OCI-LY7 (cell line): ENCODE measurements around the gene ICE1. TPM values are rescaled to one million over a fixed set of nuclear protein-coding genes. Genes with fewer than 3 reads are reported as not detected.

Source experiments
- BruUV-seq: library from RNA; stranded (reverse); fragments of 400-500 nt; replicated peaks from 2 replicates; lab custom pipeline; 2021; lab: Mats Ljungman, UMichigan
- CTCF ChIA-PET: fragments of 300-600 bp; sonication (Branson Sonifier 250); formaldehyde crosslinking; loops from one replicate; lab custom pipeline; 2022; ENCODE audit warnings: antibody characterized with exemption; ENCODE audit not compliant: unreplicated experiment; lab: Charles Lee
- POLR2A ChIA-PET: fragments of 300-600 bp; sonication (Branson Sonifier 250); formaldehyde crosslinking; loops from one replicate; lab custom pipeline; 2022; ENCODE audit warnings: antibody characterized with exemption; lab: Charles Lee
- DNase-seq: peaks from one replicate; pipeline ENCODE4 v3.0.0-alpha.2; 2015; ENCODE audit warnings: low spot score
- H2AFZ ChIP-seq: fragments of 200-600 bp; sonication (generic), shearing (Covaris generic); 2 replicates; pipeline ENCODE4 v1.6.1; 2014; ENCODE audit warnings: mild to moderate bottlenecking, antibody characterized with exemption, low read length, moderate library complexity
- H3K27ac ChIP-seq: fragments of 200-600 bp; sonication (generic); 2 replicates; pipeline ENCODE4 v1.5.1; 2014; ENCODE audit warnings: mixed run types, low read depth, mild to moderate bottlenecking, moderate library complexity, low read length, inconsistent platforms; ENCODE audit not compliant: poor library complexity, severe bottlenecking
- H3K36me3 ChIP-seq: fragments of 200-600 bp; sonication (generic); 2 replicates; pipeline ENCODE4 v1.6.1; 2014; ENCODE audit warnings: mild to moderate bottlenecking, antibody characterized with exemption, low read length, moderate library complexity, mixed read lengths; ENCODE audit not compliant: insufficient read depth
- H3K4me1 ChIP-seq: fragments of 200-600 bp; sonication (generic); 2 replicates; pipeline ENCODE4 v1.5.1; 2014; ENCODE audit warnings: mild to moderate bottlenecking, low read length; ENCODE audit not compliant: insufficient read depth, poor library complexity, severe bottlenecking
- H3K4me2 ChIP-seq: fragments of 200-600 bp; sonication (generic); 2 replicates; pipeline ENCODE4 v1.6.1; 2014; ENCODE audit warnings: mild to moderate bottlenecking, low read length
- H3K4me3 ChIP-seq: fragments of 200-600 bp; sonication (generic); 2 replicates; pipeline ENCODE4 v1.5.1; 2014; ENCODE audit warnings: mild to moderate bottlenecking, low read depth, low read length; ENCODE audit not compliant: poor library complexity, severe bottlenecking
- H3K79me2 ChIP-seq: fragments of 200-600 bp; sonication (generic); 2 replicates; pipeline ENCODE4 v1.6.1; 2016; ENCODE audit warnings: low read depth, mild to moderate bottlenecking, low read length, moderate library complexity, mixed read lengths; ENCODE audit not compliant: insufficient read depth
- H3K9me2 ChIP-seq: fragments of 200-600 bp; sonication (generic); 2 replicates; pipeline ENCODE4 v1.6.1; 2016; ENCODE audit warnings: mild to moderate bottlenecking, low read length, mixed read lengths; ENCODE audit not compliant: insufficient read depth
- H3K9me3 ChIP-seq: fragments of 200-600 bp; sonication (generic); 2 replicates; pipeline ENCODE4 v1.6.1; 2014; ENCODE audit warnings: mild to moderate bottlenecking, mixed run types, low read length, mixed read lengths
- H4K20me1 ChIP-seq: fragments of 200-600 bp; sonication (generic); 2 replicates; pipeline ENCODE4 v1.6.1; 2014; ENCODE audit warnings: mild to moderate bottlenecking, antibody characterized with exemption, low read length, moderate library complexity, mixed read lengths; ENCODE audit not compliant: insufficient read depth
- CTCF ChIP-seq: fragments of 200-600 bp; sonication (generic); conservative IDR thresholded peaks from 2 replicates; pipeline ENCODE4 v1.5.1; 2014; ENCODE audit warnings: mild to moderate bottlenecking, antibody characterized with exemption, low read length, moderate library complexity, mixed read lengths
- EZH2phosphoT487 ChIP-seq: fragments of 200-600 bp; sonication (generic); IDR thresholded peaks from 2 replicates; pipeline ENCODE4 v1.6.1; 2018; ENCODE audit warnings: low read depth, borderline replicate concordance, mild to moderate bottlenecking, mixed run types, antibody characterized with exemption, low read length, moderate library complexity, mixed read lengths
- intact Hi-C: fragments of 100-400 bp; cut with micrococcal nuclease; formaldehyde crosslinking; loops from one replicate; pipeline ENCODE4 v1.10.0; 2022; ENCODE audit not compliant: unreplicated experiment
- total RNA-seq, 2 experiments: library from RNA; depleted of rRNA in 1 of 2; stranded (reverse); fragments of >200 nt in 1 of 2; shearing (Covaris generic) in 1 of 2; gene quantifications; 2 replicates each; pipeline ENCODE4 v1.2.3, GENCODE V29; 2014 to 2022

The ICE1 gene
- total RNA-seq, 2 experiments from 2014 or later: 25.2 to 28.0 TPM

- TF ChIP-seq EZH2phosphoT487: no peak
- no peak for TF ChIP-seq CTCF
- no TSS peak for BruUV-seq
- CTCF ChIA-PET: no interaction called here
These were observed 58.7 kb downstream of the ICE1 start for GRCh38 chr5:5481206-5481605.

GRCh38 chr5:5481633-5482032 is 59.2 kb downstream of the ICE1 start:
- intact Hi-C loops: no loop called here
- Histone ChIP-seq H3K27ac (no peak overlapping the region), H3K79me2 (no peaks in the 10 kb centered on the region), H3K9me2 (no peaks in the 10 kb centered on the region), H3K36me3 (peaks cover 36% of the 10 kb centered on the region), H3K4me2 (no peak overlapping the region), H3K4me1 (peaks cover 7% of the 10 kb centered on the region), H2AFZ (no peak overlapping the region), H4K20me1 (no peaks in the 10 kb centered on the region), H3K4me3 (no peak overlapping the region), H3K9me3 (no peaks in the 10 kb centered on the region)
- CTCF ChIA-PET: no interaction called here
- DNase-seq: no peak
- POLR2A ChIA-PET: no interaction called here
- TF ChIP-seq CTCF: no peak
- TF ChIP-seq EZH2phosphoT487: no peak
- BruUV-seq: no TSS peak

More at GRCh38 chr5:5481206-5481605, 58.7 kb downstream of the ICE1 start:
- no peak overlapping the region for H3K4me3 ChIP-seq
- H3K9me2 ChIP-seq: no peaks in the 10 kb centered on the region
- H3K27ac ChIP-seq: no peak overlapping the region
- no peak overlapping the region for H3K4me2 ChIP-seq
- intact Hi-C loops: no loop called here
- POLR2A ChIA-PET: interaction anchor here (1.4 kb wide), 1 partner anchor 60 kb away, joined by 6 read pairs; no protein-coding TSS in a partner anchor
- no peak for DNase-seq
- peaks cover 7% of the 10 kb centered on the region for H3K4me1 ChIP-seq
- H2AFZ ChIP-seq: no peak overlapping the region
- H3K36me3 ChIP-seq: peaks cover 37% of the 10 kb centered on the region
- H4K20me1 ChIP-seq: no peaks in the 10 kb centered on the region
- no peaks in the 10 kb centered on the region for H3K79me2 ChIP-seq
- no peaks in the 10 kb centered on the region for H3K9me3 ChIP-seq

GRCh38 chr5:5483350-5483749 is 60.9 kb downstream of the ICE1 start:
- Histone ChIP-seq H3K36me3 (peaks cover 29% of the 10 kb centered on the region), H3K9me2 (no peaks in the 10 kb centered on the region), H3K9me3 (no peaks in the 10 kb centered on the region), H3K27ac (no peak overlapping the region), H3K4me1 (peaks cover 7% of the 10 kb centered on the region), H3K4me3 (no peak overlapping the region), H3K79me2 (no peaks in the 10 kb centered on the region), H3K4me2 (no peak overlapping the region), H4K20me1 (no peaks in the 10 kb centered on the region), H2AFZ (no peak overlapping the region)
- ChIA-PET CTCF (no interaction called here), POLR2A (interaction anchor here (0.6 to 0.8 kb wide), 2 partner anchors 851 to 900 kb away, joined by 3 read pairs; no protein-coding TSS in a partner anchor)
- no peak for DNase-seq
- no TSS peak for BruUV-seq
- TF ChIP-seq CTCF: no peak
- intact Hi-C loops: no loop called here
